HG02623 (cell line): ENCODE measurements around the gene OTOP2.
"Not testable (repeated sequence)": the region's sequence is repeated elsewhere in the genome, so short reads cannot be mapped to it uniquely, and the experiment has no call there.

ENCODE experiments used
- ATAC-seq: cut with Tn5 transposase; IDR thresholded peaks from one replicate; pipeline ENCODE4 v1.9.1; 2021; ENCODE audit warnings: moderate library complexity; ENCODE audit not compliant: unreplicated experiment

OTOP2 gene

GRCh38 chr17:74971069-74971841 is 47.2 kb downstream of the OTOP2 start:
- no peak for ATAC-seq

DNA sequence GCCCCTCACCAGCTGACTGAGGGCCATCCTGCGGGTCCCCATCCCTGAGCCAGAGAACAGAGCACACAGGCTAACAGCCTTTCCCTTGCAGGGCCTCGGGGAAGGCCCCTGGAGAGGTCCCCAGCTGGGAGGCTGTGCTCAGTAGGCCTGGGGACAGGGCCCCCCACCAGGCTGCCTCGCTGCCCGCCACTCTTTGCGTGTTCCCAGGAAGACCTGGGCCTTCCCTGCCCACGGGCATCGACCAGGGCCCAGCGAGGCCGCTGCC is 47.7 kb downstream of the OTOP2 start:
- no peak for ATAC-seq

GRCh38 chr17:74972107-74972972 is 48.3 kb downstream of the OTOP2 start, which contains the start of gene HID1:
Gene HID1, minus strand, starts transcription at chr17:74972759. Its CDS starts 103 bp downstream, at chr17:74972656.
- ATAC-seq = no peak

DNA sequence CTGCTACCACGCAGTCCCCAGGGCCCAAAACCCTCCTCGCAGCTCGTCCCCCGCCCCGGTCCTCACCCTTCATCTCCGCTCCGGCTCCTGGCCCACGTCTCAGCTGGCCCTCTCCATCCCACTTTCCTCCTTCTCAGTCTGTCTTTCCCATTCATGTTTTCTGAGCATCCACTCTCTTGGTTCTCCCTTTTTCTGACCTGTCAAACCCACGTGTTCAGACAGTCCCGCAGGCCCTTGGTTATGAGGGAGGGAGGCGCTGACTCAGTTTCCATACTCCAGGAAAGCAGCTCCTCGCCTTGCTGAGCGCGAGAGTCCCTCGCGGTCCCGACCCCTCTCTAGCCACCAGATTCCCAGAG is 48.9 kb downstream of the OTOP2 start:
- ATAC-seq = no peak

- no peak for ATAC-seq
Measured at GRCh38 chr17:74975943-74976342, 51.9 kb downstream of the OTOP2 start.

GRCh38 chr17:74977802-74978201 is 53.7 kb downstream of the OTOP2 start:
- no peak for ATAC-seq

DNA sequence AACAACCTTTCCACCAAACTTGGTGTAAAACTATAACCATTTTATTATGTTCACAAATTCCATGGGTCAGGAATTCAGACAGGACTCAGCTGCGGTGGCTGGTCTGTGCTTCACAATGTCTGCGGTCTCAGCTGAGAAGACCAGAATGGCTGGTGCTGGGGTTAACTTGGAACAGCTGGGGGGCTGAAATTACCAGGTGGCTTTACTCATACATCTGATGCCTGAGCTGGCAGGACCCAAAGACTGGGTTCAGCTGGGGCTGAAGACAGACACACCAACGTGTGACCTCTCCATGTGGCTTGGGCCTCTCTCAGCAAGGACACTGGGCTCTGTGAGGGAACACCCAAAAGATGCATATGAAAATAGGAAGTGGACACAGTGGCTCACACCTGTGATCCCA is 54.2 kb downstream of the OTOP2 start:
- ATAC-seq = no peak

GRCh38 chr17:74979408-74980146 is 55.5 kb downstream of the OTOP2 start:
- ATAC-seq = no peak

GRCh38 chr17:74981318-74981978 is 57.4 kb downstream of the OTOP2 start:
- no peak for ATAC-seq

DNA sequence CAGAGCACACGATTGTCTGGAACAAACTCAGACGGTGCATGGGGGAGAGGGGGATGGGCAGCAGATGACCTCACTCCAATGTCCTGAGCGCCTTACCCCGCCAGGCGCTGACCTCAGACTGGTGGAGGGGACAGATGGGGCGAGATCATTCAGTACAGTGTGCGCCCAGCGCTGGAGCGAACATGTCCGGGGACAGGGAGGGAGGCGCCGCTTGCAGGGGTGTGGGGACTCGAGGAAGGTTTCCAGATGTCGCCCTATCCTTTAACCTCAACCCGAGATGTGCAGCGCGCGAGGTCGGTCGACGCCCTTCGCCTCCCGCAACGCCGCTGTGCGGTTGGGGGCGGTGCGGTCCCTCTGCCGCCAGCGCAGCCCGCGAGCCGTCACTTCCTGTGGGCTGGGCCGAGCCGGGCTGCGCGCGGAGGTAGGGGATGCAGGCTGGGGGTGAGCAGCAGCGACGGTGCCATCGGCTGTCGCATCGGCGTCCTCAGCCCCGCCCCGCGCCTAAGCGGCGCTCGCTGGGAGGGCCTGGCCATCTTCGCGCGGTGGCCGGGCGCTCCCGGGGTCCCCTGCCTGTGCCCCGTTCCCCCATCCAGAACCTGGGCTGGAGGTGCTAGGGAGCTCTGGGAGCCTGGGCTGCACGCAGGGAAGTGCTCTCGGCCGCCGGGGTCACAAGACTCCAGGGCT is 58.0 kb downstream of the OTOP2 start:
- ATAC-seq = no peak

GRCh38 chr17:74982663-74983313 is 58.7 kb downstream of the OTOP2 start:
- not testable (repeated sequence) for ATAC-seq
